Raji (cell line): ENCODE data around the gene HAGHL.

Source experiments
- POLR2A ChIP-seq: IDR thresholded peaks from 2 replicates; pipeline ENCODE4 v1.6.1; 2011; ENCODE audit warnings: low read depth, low read length, control low read depth; ENCODE audit not compliant: insufficient read depth

The HAGHL gene

DNA sequence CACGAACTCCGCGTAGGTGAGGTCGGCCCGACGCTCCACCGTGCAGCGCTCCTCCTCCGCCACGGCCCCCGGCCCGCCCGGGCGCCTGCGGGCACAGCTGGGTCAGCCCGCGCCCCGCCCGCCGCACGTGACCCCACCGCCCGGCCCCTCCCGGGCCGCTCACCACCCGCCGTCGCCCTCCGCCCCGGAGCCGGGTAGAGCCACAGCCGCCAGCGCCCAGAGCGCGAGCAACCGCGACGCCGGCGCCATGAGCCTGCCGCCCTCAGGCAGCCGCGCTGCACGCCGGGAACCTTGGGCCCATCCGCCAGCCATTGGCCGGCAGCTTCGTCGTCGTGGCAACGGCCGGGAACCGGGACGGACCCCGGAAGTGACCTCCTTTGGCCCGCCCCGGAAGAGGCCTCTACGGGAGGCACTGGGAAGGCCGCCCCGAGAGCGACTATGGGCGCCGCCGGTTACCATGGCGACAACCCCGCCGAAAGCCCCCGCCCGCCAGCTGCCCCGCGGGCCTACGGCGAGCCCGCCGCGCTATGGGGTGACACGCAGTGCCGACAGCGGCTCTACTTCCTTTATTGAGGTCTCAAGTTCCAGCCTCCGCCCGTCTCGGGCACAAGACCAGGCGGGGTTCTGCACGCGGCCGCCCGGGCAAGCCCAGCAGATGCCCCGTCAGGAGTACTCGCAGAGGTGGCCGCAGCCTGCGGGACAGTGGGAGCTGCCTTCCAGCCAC is 42.7 kb upstream of the HAGHL start, which contains the start of gene JMJD8:
Gene JMJD8 (minus strand): TSS at position 264 of the 724 bp plus-strand sequence. CDS start 15 bp downstream, at position 249.
- TF ChIP-seq POLR2A = peak; percentile 89

DNA sequence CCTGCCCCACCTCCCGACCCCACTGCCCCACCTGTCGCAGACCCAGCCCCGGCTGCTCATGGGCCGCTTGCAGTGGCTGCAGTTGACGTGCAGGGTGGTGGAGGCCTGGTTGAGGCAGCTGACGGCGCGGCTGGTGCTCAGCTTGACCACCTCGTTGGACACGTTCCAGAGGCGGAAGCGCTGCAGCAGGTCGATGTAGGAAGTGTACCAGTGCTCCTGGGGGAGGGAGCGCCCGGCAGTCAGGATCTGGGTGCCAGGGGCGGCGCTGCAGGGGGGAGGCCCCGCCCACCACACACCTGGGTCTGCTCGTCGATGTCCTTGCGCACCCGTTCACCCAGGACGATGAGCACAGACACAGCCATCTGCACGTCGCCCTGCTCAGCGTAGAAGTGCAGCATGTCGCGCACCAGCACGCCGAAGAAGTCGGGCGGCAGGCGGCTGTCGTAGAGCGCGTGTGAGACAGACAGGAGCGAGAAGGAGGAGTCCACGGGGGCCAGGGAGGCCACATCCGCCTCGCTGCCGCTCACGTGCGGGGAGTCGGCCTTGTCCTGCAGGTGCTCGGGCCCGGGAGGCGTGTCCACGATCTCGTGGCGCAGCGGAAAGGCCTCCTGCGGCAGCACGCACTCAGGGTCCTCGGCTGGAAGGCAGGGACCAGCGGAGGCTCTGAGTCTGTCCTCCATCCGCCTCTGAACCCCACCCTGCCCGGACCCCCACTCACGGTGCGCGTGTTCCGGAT is 41.8 kb upstream of the HAGHL start:
- TF ChIP-seq POLR2A = no peak

- no peak for TF ChIP-seq POLR2A
Observed at GRCh38 chr16:685967-686366, 40.9 kb upstream of the HAGHL start.

DNA sequence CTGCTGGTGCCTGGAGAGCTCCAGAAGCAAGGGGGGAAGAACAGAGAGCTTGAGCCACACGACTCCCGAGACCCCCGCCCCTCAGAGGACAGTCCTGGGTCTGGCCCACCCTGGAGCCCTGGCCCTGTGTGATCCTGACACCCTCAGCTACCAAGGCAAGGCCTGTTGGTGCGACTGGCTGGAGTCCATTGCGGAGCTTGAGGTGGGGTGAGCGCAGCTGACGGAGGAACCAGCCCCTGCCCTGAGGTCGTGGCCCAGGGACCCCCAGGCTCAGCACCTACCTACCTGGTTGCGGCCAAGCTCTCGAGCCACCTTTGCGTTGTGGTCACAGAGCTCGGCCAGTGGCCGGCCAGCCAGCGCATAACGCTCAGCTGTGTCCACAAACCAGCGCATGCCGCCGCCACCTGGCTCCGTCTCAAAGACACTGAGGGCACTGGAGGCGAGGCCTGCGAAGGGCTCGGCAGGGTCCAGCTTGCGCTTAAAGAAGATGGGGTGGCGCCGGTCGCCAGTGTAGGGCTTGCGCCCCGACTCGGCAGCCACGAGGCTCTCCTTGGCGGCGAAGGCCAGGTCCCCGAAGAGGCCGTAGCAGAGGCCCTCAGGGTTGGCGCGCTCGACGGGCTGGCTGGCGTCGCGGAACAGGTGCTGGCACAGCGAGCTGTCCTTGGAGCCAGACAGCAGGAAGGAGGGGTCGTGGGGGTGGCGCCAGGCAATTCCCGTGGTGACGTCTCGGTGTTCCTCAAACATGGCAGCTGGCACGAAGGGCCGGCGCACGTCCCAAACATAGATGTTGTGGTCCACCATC is 40.2 kb upstream of the HAGHL start:
- TF ChIP-seq POLR2A = no peak

GRCh38 chr16:687499-687898 is 39.4 kb upstream of the HAGHL start:
- TF ChIP-seq POLR2A = no peak

GRCh38 chr16:689175-689897 is 37.6 kb upstream of the HAGHL start:
- TF ChIP-seq POLR2A = peak; percentile 44; the same call in 1 of the 2 replicates

- TF ChIP-seq POLR2A = no peak
Observed at GRCh38 chr16:692356-693108, 34.4 kb upstream of the HAGHL start.

DNA sequence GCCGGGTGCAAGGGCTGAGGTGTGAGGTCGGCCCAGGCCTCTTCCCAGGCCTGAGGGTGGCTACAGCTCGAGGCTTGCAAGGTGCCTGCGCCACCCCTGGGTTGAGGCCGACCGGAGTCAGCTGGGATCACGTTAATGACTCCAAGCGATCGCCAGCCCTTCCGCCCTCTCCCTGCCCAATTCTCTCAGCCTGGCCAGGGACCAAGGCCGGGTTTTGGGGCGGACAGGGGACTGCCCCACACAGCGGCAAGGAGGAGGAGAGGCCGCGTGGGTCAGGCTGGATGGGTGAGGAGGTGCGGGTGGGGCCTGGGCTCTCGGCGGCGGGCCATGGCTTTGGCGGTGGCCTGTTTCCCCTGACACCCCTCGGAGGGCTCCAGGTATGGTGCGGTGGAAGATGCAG is 33.5 kb upstream of the HAGHL start:
- no peak for TF ChIP-seq POLR2A

- no peak for TF ChIP-seq POLR2A
Observed at GRCh38 chr16:693766-694165, 33.1 kb upstream of the HAGHL start.

DNA sequence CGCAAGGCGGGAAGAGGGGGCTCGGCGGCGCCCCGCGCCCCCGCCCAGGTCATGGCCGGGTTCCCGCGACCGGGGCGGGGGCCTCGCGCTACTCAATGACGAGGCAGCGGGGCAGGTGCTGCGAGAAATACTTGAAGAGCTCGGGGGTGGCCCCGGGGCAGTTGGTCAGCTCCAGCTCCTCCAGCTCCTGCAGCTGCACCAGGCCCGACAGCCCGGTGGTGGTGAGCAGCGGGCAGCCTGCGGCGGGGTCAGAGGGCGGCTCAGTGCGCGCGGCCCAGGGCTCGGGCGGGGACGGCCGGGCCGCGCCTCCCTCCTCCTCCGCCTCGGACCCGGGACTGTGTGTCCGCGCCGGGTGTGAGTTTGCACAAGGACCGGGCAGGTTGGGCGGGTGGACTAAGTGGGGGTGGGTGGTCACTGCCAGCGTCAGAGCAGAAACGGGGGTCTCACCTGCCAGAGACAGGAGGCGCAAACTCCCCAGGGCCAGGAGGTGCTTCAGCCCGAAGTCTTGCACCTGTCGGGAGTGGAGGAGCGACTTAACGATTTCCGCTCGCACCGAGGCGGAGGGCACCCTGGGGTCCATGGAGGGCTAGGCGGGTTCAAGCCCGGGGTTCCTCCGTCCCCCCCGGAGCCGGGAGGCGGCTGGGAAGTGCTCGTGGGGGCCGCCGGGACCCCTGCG is 32.6 kb upstream of the HAGHL start:
- no peak for TF ChIP-seq POLR2A

DNA sequence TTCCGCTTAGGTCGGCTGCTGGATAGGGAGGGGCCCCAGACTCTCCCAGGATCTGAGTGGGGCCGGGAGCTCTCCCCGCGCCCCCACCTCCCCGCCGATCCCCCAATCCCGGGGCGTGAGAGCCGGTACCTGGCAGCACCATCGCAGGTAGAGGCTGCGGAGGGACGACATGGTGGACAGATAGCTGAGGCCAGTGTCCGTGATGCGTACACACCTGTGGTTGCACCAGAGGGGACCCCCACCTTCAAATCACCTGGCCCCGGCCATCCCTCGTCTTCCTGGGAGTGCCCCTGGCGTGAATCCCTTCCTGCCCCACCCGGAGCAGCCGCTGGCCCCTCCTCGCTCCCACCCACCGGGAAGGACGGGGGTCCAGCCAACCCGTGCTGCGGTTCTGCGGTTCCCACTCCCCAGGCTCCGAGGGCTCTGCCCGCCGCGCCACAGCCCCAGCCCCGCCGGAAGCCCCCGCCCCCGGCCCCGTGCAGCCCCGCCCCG is 32.0 kb upstream of the HAGHL start:
- no peak for TF ChIP-seq POLR2A

- no peak for TF ChIP-seq POLR2A
Observed at GRCh38 chr16:695355-696089, 31.4 kb upstream of the HAGHL start.

GRCh38 chr16:698911-699671 is 27.8 kb upstream of the HAGHL start:
- no peak for TF ChIP-seq POLR2A
